HepG2 (cell line): ENCODE data around the gene NDE1. TPM values are rescaled to one million over a fixed set of nuclear protein-coding genes. Genes with fewer than 3 reads are reported as not detected.

Source experiments
- AKAP8 ChIP-seq: sonication (generic); formaldehyde crosslinking; IDR thresholded peaks from 2 replicates; pipeline ENCODE4 v1.5.1; 2020; ENCODE audit warnings: mild to moderate bottlenecking, missing genetic modification reagents
- DMAP1 ChIP-seq: IDR thresholded peaks from 2 replicates; pipeline ENCODE4 v1.6.1; 2016
- FOXP1 ChIP-seq, 2 experiments: fragments of 450-650 bp in 1 of 2; IDR thresholded peaks; 2 replicates each; pipeline ENCODE4 v1.6.1; 2017 to 2018; ENCODE audit warnings: antibody characterized with exemption in 1 of 2
- NFE2 ChIP-seq: sonication (generic); formaldehyde crosslinking; IDR thresholded peaks from 2 replicates; pipeline ENCODE4 v1.4.0; 2020; ENCODE audit warnings: missing genetic modification reagents
- ZFYVE20 ChIP-seq: sonication (generic); formaldehyde crosslinking; IDR thresholded peaks from 2 replicates; pipeline ENCODE4 v1.8.0; 2023; ENCODE audit warnings: low read depth, mild to moderate bottlenecking, moderate library complexity, missing genetic modification reagents, borderline replicate concordance
- ZMYM3 ChIP-seq: sonication (generic); formaldehyde crosslinking; IDR thresholded peaks from 2 replicates; pipeline ENCODE4 v1.5.1; 2020; ENCODE audit warnings: mild to moderate bottlenecking, missing genetic modification reagents
- ZNF205 ChIP-seq: IDR thresholded peaks from 2 replicates; pipeline ENCODE4 v1.6.1; 2018; ENCODE audit warnings: missing biosample characterization, missing genetic modification reagents
- ZNF230 ChIP-seq: sonication (generic); formaldehyde crosslinking; IDR thresholded peaks from 2 replicates; pipeline ENCODE4 v1.4.0; 2020; ENCODE audit warnings: mild to moderate bottlenecking, missing genetic modification reagents
- ZNF235 ChIP-seq: sonication (generic); formaldehyde crosslinking; IDR thresholded peaks from 2 replicates; pipeline ENCODE4 v1.8.1; 2023; ENCODE audit warnings: mild to moderate bottlenecking, missing genetic modification reagents, borderline replicate concordance
- ZNF460 ChIP-seq: sonication (generic); formaldehyde crosslinking; IDR thresholded peaks from 2 replicates; pipeline ENCODE4 v1.5.1; 2020; ENCODE audit warnings: missing genetic modification reagents, mild to moderate bottlenecking, borderline replicate concordance
- ZNF746 ChIP-seq: sonication (generic); formaldehyde crosslinking; IDR thresholded peaks from 2 replicates; pipeline ENCODE4 v1.8.0; 2022; ENCODE audit warnings: mild to moderate bottlenecking, missing genetic modification reagents
- polyA plus RNA-seq, 8 experiments: library from polyadenylated mRNA; depleted of rRNA in 3 of 8; stranded (reverse) in 7 of 8; unstranded in 1 of 8; fragments of >200 nt; fragmentation: Illumina TruSeq in 4 of 8; extraction: Trizol in 4 of 8; gene quantifications; 2 replicates each; pipeline versions ENCODE4 v1.2.1 to v1.2.3, GENCODE V29; 2011 to 2016; ENCODE audit warnings: low read depth in 4 of 8, missing spikeins in 1 of 8, mixed read lengths in 1 of 8; ENCODE audit not compliant: insufficient read depth in 1 of 8
- total RNA-seq, 5 experiments: library from RNA; depleted of rRNA; stranded (reverse); fragments of >200 nt; fragmentation: Illumina TruSeq; extraction: Trizol; gene quantifications; 2 replicates each; pipeline ENCODE4 v1.2.3, GENCODE V29; 2016; ENCODE audit warnings: low read depth in 1 of 5
- TF ChIP-seq, protein P1 (sequence below): sonication (generic); formaldehyde crosslinking; IDR thresholded peaks from 2 replicates; pipeline ENCODE4 v1.4.0; 2020; ENCODE audit warnings: missing genetic modification reagents, borderline replicate concordance
- TF ChIP-seq, protein P2 (sequence below): sonication (generic); formaldehyde crosslinking; IDR thresholded peaks from 2 replicates; pipeline ENCODE4 v1.4.0; 2020; ENCODE audit warnings: mild to moderate bottlenecking, missing genetic modification reagents
- TF ChIP-seq, protein P3 (sequence below): sonication (generic); formaldehyde crosslinking; IDR thresholded peaks from 2 replicates; pipeline ENCODE4 v1.8.1; 2023; ENCODE audit warnings: mild to moderate bottlenecking, moderate library complexity, missing genetic modification reagents
- TF ChIP-seq, protein P4 (sequence below): sonication (generic); formaldehyde crosslinking; conservative IDR thresholded peaks from 2 replicates; pipeline ENCODE4 v1.5.0; 2020; ENCODE audit warnings: missing genetic modification reagents
- TF ChIP-seq, protein P5 (sequence below): IDR thresholded peaks from 2 replicates; pipeline ENCODE4 v1.6.1; 2016
- TF ChIP-seq, protein P6 (sequence below): sonication (generic); formaldehyde crosslinking; conservative IDR thresholded peaks from 2 replicates; pipeline ENCODE4 v1.4.0; 2020; ENCODE audit warnings: mild to moderate bottlenecking, missing genetic modification reagents, moderate library complexity

Gene NDE1
- total and polyA plus RNA-seq, 2 of the 13 experiments (the other 11 are each of a cell fraction or from before 2014, with no cell fraction given): 40.9 to 72.5 TPM

DNA sequence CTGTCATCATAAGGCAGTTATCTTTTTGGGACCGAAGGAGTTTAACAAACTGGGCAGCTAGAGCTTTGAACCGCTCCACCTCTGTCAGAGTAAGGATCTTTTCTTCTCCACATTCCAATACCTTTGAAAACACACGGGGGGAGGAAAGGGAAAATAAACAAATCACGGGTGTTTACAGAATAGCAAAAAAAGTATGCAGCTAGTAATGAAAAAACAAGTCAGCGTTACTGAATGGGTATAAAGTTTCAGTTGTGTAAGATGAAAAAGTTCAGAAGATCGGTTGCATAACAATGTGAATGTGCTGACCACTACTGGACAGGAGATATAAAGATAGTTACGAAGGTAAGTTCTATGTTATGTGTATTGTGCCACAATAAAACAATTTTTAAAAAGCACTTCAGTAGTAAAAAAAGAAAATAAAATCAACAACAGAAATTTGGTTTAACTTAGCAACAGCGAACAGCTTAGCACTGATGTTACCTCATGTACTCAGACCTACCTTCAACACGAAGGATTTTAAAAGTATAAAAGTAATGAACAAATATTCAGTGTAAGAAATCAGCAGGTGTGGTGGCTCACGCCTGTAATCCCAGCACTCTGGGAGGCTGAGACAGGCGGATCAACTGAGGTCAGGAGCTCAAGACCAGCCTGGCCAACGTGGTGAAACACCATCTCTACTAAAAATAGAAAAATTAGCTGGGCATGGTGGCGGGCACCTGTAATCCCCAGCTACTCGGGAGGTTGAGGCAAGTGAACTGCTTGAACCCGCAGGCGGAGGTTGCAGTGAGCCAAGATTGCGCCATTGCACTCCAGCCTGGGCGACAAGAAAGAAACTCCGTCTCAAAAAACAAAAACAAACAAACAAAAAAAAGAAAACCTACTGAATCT is 41.4 kb upstream of the NDE1 start (continued):
- TF ChIP-seq, protein P1, sequence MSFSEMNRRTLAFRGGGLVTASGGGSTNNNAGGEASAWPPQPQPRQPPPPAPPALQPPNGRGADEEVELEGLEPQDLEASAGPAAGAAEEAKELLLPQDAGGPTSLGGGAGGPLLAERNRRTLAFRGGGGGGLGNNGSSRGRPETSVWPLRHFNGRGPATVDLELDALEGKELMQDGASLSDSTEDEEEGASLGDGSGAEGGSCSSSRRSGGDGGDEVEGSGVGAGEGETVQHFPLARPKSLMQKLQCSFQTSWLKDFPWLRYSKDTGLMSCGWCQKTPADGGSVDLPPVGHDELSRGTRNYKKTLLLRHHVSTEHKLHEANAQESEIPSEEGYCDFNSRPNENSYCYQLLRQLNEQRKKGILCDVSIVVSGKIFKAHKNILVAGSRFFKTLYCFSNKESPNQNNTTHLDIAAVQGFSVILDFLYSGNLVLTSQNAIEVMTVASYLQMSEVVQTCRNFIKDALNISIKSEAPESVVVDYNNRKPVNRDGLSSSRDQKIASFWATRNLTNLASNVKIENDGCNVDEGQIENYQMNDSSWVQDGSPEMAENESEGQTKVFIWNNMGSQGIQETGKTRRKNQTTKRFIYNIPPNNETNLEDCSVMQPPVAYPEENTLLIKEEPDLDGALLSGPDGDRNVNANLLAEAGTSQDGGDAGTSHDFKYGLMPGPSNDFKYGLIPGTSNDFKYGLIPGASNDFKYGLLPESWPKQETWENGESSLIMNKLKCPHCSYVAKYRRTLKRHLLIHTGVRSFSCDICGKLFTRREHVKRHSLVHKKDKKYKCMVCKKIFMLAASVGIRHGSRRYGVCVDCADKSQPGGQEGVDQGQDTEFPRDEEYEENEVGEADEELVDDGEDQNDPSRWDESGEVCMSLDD (CRISPR knock-in tag): no peak
- TF ChIP-seq FOXP1 (IDR thresholded peaks at IDR 0.05) (peak; percentile 99), FOXP1 (CRISPR knock-in tag; IDR thresholded peaks at IDR 0.05) (peak; percentile 100), ZNF230 (CRISPR knock-in tag) (no peak), ZNF205 (CRISPR knock-in tag) (no peak), ZNF746 (CRISPR knock-in tag) (no peak), ZNF235 (CRISPR knock-in tag) (no peak), NFE2 (CRISPR knock-in tag) (no peak), ZNF460 (peak; percentile 7; the same call in 1 of the 2 replicates), DMAP1 (CRISPR knock-in tag) (no peak), ZFYVE20 (CRISPR knock-in tag) (no peak), AKAP8 (CRISPR knock-in tag) (no peak), ZMYM3 (no peak)
- TF ChIP-seq, protein P2, sequence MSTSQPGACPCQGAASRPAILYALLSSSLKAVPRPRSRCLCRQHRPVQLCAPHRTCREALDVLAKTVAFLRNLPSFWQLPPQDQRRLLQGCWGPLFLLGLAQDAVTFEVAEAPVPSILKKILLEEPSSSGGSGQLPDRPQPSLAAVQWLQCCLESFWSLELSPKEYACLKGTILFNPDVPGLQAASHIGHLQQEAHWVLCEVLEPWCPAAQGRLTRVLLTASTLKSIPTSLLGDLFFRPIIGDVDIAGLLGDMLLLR (CRISPR knock-in tag): no peak
- TF ChIP-seq, protein P3, sequence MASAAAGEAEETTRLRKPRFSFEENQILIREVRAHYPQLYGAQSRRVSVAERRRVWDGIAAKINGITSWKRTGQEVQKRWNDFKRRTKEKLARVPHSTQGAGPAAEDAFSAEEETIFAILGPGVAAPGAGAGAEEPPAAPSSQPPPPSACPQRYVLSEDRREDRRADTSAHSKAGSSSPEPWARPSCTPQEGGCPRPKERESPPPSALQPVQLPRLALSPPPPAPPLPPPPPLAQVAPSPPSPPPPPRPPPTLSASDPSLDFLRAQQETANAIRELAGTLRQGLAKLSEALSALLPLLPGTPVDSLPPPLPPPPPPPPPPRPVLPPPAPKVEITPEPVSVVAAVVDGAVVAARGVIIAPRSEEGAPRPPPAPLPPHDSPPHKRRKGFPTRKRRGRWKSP (CRISPR knock-in tag): peak; percentile 76; the same call in 1 of the 2 replicates
- TF ChIP-seq, protein P4, sequence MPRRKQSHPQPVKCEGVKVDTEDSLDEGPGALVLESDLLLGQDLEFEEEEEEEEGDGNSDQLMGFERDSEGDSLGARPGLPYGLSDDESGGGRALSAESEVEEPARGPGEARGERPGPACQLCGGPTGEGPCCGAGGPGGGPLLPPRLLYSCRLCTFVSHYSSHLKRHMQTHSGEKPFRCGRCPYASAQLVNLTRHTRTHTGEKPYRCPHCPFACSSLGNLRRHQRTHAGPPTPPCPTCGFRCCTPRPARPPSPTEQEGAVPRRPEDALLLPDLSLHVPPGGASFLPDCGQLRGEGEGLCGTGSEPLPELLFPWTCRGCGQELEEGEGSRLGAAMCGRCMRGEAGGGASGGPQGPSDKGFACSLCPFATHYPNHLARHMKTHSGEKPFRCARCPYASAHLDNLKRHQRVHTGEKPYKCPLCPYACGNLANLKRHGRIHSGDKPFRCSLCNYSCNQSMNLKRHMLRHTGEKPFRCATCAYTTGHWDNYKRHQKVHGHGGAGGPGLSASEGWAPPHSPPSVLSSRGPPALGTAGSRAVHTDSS (CRISPR knock-in tag): no peak
- TF ChIP-seq, protein P5, sequence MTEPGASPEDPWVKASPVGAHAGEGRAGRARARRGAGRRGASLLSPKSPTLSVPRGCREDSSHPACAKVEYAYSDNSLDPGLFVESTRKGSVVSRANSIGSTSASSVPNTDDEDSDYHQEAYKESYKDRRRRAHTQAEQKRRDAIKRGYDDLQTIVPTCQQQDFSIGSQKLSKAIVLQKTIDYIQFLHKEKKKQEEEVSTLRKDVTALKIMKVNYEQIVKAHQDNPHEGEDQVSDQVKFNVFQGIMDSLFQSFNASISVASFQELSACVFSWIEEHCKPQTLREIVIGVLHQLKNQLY: no peak
- TF ChIP-seq, protein P6, sequence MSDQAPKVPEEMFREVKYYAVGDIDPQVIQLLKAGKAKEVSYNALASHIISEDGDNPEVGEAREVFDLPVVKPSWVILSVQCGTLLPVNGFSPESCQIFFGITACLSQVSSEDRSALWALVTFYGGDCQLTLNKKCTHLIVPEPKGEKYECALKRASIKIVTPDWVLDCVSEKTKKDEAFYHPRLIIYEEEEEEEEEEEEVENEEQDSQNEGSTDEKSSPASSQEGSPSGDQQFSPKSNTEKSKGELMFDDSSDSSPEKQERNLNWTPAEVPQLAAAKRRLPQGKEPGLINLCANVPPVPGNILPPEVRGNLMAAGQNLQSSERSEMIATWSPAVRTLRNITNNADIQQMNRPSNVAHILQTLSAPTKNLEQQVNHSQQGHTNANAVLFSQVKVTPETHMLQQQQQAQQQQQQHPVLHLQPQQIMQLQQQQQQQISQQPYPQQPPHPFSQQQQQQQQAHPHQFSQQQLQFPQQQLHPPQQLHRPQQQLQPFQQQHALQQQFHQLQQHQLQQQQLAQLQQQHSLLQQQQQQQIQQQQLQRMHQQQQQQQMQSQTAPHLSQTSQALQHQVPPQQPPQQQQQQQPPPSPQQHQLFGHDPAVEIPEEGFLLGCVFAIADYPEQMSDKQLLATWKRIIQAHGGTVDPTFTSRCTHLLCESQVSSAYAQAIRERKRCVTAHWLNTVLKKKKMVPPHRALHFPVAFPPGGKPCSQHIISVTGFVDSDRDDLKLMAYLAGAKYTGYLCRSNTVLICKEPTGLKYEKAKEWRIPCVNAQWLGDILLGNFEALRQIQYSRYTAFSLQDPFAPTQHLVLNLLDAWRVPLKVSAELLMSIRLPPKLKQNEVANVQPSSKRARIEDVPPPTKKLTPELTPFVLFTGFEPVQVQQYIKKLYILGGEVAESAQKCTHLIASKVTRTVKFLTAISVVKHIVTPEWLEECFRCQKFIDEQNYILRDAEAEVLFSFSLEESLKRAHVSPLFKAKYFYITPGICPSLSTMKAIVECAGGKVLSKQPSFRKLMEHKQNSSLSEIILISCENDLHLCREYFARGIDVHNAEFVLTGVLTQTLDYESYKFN (CRISPR knock-in tag): peak; percentile 91
